ENCODE data around the gene DPF1. TPM values are rescaled to one million over a fixed set of nuclear protein-coding genes. Genes with fewer than 3 reads are reported as not detected.
A peak's percentile ranks its signal among the peaks of the same experiment; 100 is the strongest.
"Not testable (repeated sequence)": the region's sequence is repeated elsewhere in the genome, so short reads cannot be mapped to it uniquely, and the experiment has no call there.

Gene DPF1
- total and polyA plus RNA-seq, 2 experiments from 2014 or later: 1.2 to 2.7 TPM

DNA sequence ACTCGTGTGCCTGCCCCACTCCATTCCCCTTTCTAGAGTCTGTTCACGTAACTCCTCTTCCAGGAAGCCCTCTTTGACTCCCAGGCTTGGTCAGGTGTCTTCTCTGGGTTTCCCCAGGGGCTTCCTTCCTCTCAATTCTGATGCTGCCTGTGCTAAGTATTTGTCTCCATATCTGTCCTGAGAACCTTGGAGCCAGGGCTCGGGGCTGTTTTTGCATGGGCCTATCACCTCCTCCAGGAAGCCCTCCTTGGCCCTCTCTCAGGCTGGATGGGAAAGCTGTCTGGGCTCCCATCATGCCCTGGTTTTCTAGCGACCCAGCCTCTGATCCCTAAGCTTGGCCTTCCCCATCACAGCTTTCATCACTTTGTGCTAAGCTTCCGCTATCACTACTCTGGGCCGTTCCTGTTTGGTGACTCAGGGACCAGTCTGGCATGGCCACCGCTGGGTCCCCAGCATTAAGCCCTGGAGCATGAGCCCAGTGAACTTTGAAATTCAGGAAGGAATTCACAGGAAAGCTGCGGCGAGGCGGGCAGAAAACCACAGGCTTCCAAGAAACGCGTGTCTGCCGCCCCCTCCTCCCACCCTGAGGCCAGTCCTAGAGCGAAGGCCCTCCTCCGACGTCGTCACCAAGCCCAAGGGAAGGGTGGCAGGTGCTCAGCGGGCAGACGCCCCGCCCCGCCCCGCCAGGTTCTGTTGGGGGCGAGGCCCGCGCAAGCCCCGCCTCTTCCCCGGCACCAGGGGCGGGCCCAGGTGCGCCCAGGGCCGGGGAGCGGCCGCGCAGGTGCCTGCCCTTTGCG lies 39.9 kb upstream of the DPF1 start:
- Histone ChIP-seq H3K36me3 (replicated peaks; ENCODE audit: insufficient read depth, low read depth) (no peaks in the 10 kb centered on the region), H3K4me2 (peak overlapping the region; percentile 80), H3K27ac (peak overlapping the region; percentile 94), H3K4me1 (ENCODE audit: insufficient read depth) (peaks cover 9% of the 10 kb centered on the region), H3K9me3 (ENCODE audit: low read depth) (no peaks in the 10 kb centered on the region), H3K4me3 (no peak overlapping the region), H3K9me2 (replicated peaks; ENCODE audit: insufficient read depth) (no peaks in the 10 kb centered on the region), H3K27me3 (no peaks in the 10 kb centered on the region), H2AFZ (peak overlapping the region; percentile 12), H4K20me1 (ENCODE audit: insufficient read depth, poor library complexity, severe bottlenecking) (peaks cover 21% of the 10 kb centered on the region), H3K79me2 (peaks cover 39% of the 10 kb centered on the region)
- peak; percentile 97 for DNase-seq (ENCODE audit: low spot score)
- TF ChIP-seq, protein P1, sequence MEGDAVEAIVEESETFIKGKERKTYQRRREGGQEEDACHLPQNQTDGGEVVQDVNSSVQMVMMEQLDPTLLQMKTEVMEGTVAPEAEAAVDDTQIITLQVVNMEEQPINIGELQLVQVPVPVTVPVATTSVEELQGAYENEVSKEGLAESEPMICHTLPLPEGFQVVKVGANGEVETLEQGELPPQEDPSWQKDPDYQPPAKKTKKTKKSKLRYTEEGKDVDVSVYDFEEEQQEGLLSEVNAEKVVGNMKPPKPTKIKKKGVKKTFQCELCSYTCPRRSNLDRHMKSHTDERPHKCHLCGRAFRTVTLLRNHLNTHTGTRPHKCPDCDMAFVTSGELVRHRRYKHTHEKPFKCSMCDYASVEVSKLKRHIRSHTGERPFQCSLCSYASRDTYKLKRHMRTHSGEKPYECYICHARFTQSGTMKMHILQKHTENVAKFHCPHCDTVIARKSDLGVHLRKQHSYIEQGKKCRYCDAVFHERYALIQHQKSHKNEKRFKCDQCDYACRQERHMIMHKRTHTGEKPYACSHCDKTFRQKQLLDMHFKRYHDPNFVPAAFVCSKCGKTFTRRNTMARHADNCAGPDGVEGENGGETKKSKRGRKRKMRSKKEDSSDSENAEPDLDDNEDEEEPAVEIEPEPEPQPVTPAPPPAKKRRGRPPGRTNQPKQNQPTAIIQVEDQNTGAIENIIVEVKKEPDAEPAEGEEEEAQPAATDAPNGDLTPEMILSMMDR (IDR thresholded peaks at IDR 0.05; ENCODE audit: poor library complexity): no peak
- TF ChIP-seq EZH2 (IDR thresholded peaks at IDR 0.05; ENCODE audit: borderline replicate concordance): no peak
- TF ChIP-seq EZH2phosphoT487 (IDR thresholded peaks at IDR 0.05; ENCODE audit: low read depth, severe bottlenecking, unreplicated experiment): no peak
- 11% methylated on average over 31 of the region's 34 CpGs for WGBS (ENCODE audit: low lambda C conversion rate, missing lambda C conversion rate)

DNA sequence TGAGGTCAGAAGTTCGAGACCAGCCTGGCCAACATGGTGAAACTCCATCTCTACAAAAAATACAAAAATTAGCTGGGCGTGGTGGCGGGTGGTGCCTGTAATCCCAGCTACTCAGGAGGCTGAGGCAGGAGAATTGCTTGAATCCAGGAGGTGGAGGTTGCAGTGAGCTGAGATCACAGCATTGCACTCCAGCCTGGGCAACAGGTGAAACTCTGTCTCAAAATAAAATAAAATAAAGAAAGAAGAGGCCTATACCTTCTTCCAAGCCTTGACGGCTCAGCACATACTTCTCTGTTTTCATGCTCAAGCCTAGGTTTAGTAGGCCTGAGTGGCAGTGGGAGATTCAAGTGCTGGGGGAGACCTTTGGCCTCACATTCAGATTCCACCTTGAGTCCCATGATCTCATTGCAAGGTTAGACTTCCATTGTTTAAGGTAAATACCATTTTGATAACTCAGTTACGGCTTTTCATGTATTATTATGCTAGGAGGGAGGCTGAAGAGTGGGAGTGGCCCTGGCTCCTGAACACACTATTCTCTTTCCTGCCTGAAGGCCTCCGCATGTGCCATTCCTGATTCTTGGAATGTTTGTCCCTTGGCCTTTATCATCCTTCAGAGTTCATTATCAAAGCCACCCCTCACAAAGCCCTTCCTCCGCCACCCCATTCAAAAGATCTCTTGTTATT lies 38.7 kb upstream of the DPF1 start:
- Histone ChIP-seq H3K4me1 (ENCODE audit: insufficient read depth) (peaks cover 6% of the 10 kb centered on the region), H3K27me3 (no peaks in the 10 kb centered on the region), H3K9me2 (replicated peaks; ENCODE audit: insufficient read depth) (no peaks in the 10 kb centered on the region), H3K27ac (peak overlapping the region; percentile 94), H3K36me3 (replicated peaks; ENCODE audit: insufficient read depth, low read depth) (no peaks in the 10 kb centered on the region), H3K4me3 (no peak overlapping the region), H3K9me3 (ENCODE audit: low read depth) (no peaks in the 10 kb centered on the region), H4K20me1 (ENCODE audit: insufficient read depth, poor library complexity, severe bottlenecking) (peaks cover 11% of the 10 kb centered on the region), H3K4me2 (no peak overlapping the region), H3K79me2 (peaks cover 28% of the 10 kb centered on the region), H2AFZ (no peak overlapping the region)
- peak; percentile 13 for DNase-seq (ENCODE audit: low spot score)
- 92% methylated on average over 7 of the region's 7 CpGs for WGBS (ENCODE audit: low lambda C conversion rate, missing lambda C conversion rate)
- TF ChIP-seq, protein P1 (IDR thresholded peaks at IDR 0.05; ENCODE audit: poor library complexity): no peak
- TF ChIP-seq EZH2phosphoT487 (IDR thresholded peaks at IDR 0.05; ENCODE audit: low read depth, severe bottlenecking, unreplicated experiment) (no peak), EZH2 (IDR thresholded peaks at IDR 0.05; ENCODE audit: borderline replicate concordance) (no peak)

DNA sequence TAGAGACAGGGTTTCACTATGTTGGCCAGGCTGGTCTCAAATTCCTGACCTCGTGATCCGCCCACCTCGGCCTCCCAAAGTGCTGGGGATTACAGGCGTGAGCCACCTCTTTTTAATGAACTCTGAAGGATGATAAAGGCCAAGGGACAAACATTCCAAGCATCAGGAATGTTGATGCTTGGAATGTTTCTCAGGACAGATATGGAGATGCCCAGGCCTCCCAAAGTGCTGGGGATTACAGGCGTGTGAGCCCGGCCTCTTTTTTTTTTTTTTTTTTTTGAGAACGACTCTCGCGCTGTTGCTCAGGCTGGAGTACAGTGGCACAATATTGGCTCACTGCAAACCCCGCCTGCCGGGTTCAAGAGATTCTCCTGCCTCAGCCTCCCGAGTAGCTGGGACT lies 37.9 kb upstream of the DPF1 start:
- DNase-seq (ENCODE audit: low spot score); H3K9me3 ChIP-seq (ENCODE audit: low read depth); H3K36me3 ChIP-seq (replicated peaks; ENCODE audit: insufficient read depth, low read depth); H4K20me1 ChIP-seq (ENCODE audit: insufficient read depth, poor library complexity, severe bottlenecking); H3K9me2 ChIP-seq (replicated peaks; ENCODE audit: insufficient read depth); H3K4me1 ChIP-seq (ENCODE audit: insufficient read depth); H3K4me3 ChIP-seq; H3K4me2 ChIP-seq; H3K27me3 ChIP-seq; H3K27ac ChIP-seq; H2AFZ ChIP-seq: not testable (repeated sequence)
- peaks cover 23% of the 10 kb centered on the region for H3K79me2 ChIP-seq
- WGBS (ENCODE audit: low lambda C conversion rate, missing lambda C conversion rate): 84% methylated on average over 12 of the region's 12 CpGs

DNA sequence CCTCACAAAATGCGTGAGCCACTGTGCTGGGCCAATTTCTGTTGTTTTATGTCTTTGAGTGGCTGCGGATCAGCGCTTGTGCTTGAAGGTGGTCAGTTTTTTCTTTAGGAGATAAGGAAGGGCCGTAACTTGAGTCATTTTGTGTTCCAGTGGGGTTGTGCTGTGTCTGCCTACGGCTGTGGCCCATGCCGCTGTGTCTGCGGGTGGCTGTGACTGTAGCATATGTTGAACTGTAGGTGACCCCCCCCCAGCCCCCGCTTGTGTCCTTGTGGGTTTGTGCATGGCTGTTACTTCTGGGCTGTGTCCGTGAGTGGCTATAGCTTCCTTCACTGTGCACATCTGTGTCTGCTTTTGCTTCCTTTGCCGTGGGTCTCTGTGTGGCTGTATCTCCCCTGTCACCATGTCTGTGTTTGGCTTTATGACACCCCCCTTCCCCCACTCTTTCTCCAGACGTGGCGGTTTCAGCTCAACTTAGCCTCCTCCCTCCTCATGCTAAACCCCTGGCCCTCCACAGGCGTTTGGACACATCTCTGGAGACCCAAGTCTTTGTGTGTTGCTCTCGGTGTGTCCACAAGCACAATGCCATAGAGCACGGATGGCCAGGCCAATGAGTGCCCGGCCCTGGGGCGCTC lies 31.5 kb upstream of the DPF1 start:
- H3K79me2 ChIP-seq: peaks cover 15% of the 10 kb centered on the region
- H2AFZ ChIP-seq: peak overlapping the region; percentile 29
- H3K4me3 ChIP-seq: peak overlapping the region; percentile 48
- no peaks in the 10 kb centered on the region for H4K20me1 ChIP-seq (ENCODE audit: insufficient read depth, poor library complexity, severe bottlenecking)
- H3K27ac ChIP-seq: peak overlapping the region; percentile 97
- 31% methylated on average over 17 of the region's 17 CpGs for WGBS (ENCODE audit: low lambda C conversion rate, missing lambda C conversion rate)
- H3K9me2 ChIP-seq (replicated peaks; ENCODE audit: insufficient read depth): no peaks in the 10 kb centered on the region
- H3K4me2 ChIP-seq: peak overlapping the region; percentile 94
- H3K9me3 ChIP-seq (ENCODE audit: low read depth): no peaks in the 10 kb centered on the region
- H3K27me3 ChIP-seq: no peaks in the 10 kb centered on the region
- peak; percentile 56 for DNase-seq (ENCODE audit: low spot score)
- TF ChIP-seq, protein P1 (IDR thresholded peaks at IDR 0.05; ENCODE audit: poor library complexity): no peak
- TF ChIP-seq EZH2phosphoT487 (IDR thresholded peaks at IDR 0.05; ENCODE audit: low read depth, severe bottlenecking, unreplicated experiment): no peak
- no peak for TF ChIP-seq EZH2 (IDR thresholded peaks at IDR 0.05; ENCODE audit: borderline replicate concordance)
- H3K4me1 ChIP-seq (ENCODE audit: insufficient read depth): peaks cover 52% of the 10 kb centered on the region
- no peaks in the 10 kb centered on the region for H3K36me3 ChIP-seq (replicated peaks; ENCODE audit: insufficient read depth, low read depth)
